GM12875 (cell line): Measurements from ENCODE around the gene CLIP4.

Source experiments
- H3K4me3 ChIP-seq: one replicate; pipeline ENCODE4 v1.5.1; 2011; ENCODE audit warnings: low read depth, low read length, control low read depth
- CTCF ChIP-seq: IDR thresholded peaks from 2 replicates; pipeline ENCODE4 v1.5.1; 2011; ENCODE audit warnings: low read depth, mild to moderate bottlenecking, control low read depth, inconsistent platforms, low read length, moderate library complexity, borderline replicate concordance; ENCODE audit not compliant: insufficient read depth

Gene CLIP4

GRCh38 chr2:29212009-29212408 lies 96.8 kb downstream of the CLIP4 start:
- no peak overlapping the region for H3K4me3 ChIP-seq
- TF ChIP-seq CTCF: no peak

GRCh38 chr2:29213888-29214291 lies 98.7 kb downstream of the CLIP4 start:
- no peak overlapping the region for H3K4me3 ChIP-seq
- no peak for TF ChIP-seq CTCF

- no peak for TF ChIP-seq CTCF
- H3K4me3 ChIP-seq: no peak overlapping the region
These were observed 99.9 kb downstream of the CLIP4 start for GRCh38 chr2:29215073-29215472.

- TF ChIP-seq CTCF: no peak
These were observed 100.8 kb downstream of the CLIP4 start for GRCh38 chr2:29215739-29216608.

GRCh38 chr2:29216609-29216909 lies 101.3 kb downstream of the CLIP4 start:
- H3K4me3 ChIP-seq: no peak overlapping the region

More at GRCh38 chr2:29215739-29216608, 100.8 kb downstream of the CLIP4 start:
- no peak overlapping the region for H3K4me3 ChIP-seq

GRCh38 chr2:29218071-29218470 lies 102.9 kb downstream of the CLIP4 start:
- no peak for TF ChIP-seq CTCF
- no peak overlapping the region for H3K4me3 ChIP-seq

More at GRCh38 chr2:29216609-29216909, 101.3 kb downstream of the CLIP4 start:
- TF ChIP-seq CTCF: no peak

GRCh38 chr2:29218550-29219125 lies 103.4 kb downstream of the CLIP4 start:
- no peak for TF ChIP-seq CTCF
- no peak overlapping the region for H3K4me3 ChIP-seq
